Dedifferentiated amniotic fluid mesenchymal stem cell (primary cell): Measurements from ENCODE around the gene PAQR5.
A peak's percentile ranks its signal among the peaks of the same experiment; 100 is the strongest.
"Not testable (repeated sequence)": the region's sequence is repeated elsewhere in the genome, so short reads cannot be mapped to it uniquely, and the experiment has no call there.

ENCODE experiments used
- DNase-seq: peaks from one replicate; pipeline ENCODE4 v3.0.0-alpha.2; 2016; ENCODE audit errors: extremely low spot score

The PAQR5 gene

DNA sequence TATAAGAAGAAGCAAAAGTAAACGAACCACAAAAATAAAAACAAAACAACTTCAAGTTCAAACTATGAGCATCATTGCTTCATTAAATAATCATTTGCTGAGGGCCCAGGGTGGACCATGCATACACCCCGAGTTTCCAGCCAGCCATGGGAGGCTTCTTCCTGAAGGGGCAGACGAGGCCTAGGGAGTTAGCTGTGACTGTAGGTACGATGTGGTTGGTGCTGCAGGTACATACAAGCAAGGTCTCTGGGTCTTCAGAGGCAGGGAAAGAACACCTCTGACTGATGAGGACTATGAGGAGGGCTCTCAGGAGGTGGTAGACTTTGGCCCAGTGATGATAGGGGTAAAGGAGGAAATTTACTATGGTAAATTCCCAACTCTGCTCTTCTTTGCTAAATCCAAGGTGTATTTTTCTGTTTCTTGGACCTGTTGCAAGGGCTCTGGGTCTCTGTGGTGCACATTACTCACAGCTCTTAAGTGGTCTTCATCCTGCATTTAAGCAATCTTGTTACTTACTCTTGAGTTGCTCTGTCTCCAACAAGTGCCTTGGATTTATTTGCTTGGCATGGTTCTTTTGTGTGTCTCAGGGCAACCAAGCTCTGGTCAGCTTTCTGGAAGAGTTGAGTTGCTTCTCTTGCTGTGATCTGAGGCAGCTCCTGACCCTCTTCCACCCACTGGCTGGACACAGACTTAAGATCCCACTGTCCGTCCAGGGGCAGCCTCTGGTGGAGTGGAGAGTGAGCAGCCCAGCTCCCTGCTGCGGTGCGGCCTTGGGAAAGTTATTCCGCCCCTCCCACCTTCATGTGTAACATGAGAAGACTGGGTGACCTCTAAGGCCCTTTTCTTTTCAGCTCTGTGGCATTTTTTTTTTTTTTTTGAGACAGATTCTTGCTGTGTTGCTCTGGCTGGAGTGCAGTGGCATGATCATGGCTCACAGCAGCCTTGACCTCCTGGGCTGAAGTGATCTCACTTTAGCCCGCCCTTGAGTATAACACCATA, 59.4 kb downstream of the PAQR5 start:
- no peak for DNase-seq

DNA sequence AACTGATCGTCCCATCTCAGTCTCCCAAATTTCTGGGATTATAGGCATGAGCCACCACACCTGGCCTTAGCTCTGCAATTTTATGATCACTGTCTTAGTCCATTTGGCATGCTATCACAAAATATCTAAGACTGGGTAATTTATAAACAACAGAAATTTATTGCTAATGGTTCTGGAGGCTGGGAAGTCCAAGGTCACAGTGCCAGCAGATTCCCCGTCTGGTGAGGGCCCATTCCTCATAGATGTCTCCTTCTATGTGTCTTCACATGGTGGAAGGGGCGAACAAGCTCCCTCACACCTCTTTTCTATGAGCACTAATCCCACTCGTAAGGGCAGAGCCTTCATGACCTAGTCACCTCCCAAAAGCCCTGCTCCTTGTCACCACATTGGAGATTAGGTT, 60.1 kb downstream of the PAQR5 start:
- DNase-seq, result no peak

DNA sequence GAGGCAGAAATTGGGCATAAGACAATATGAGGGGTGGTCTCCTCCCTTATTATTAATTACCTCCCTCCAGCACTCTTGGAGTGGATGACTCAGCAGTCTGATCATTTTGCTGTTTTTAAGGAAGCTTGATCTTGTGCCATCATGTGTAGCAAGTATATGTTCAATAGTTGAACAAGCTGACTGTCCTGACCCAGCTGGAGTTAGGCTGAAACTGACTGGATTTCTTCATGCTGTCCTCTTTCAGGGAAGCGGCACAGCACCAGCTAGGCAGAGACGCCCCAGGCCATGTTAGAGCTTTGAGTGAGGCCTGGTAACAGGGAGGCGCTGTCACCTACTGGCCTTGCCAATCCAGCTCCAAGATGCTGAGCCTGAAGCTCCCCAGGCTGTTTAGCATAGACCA, 61.0 kb downstream of the PAQR5 start:
- DNase-seq, result no peak

DNA sequence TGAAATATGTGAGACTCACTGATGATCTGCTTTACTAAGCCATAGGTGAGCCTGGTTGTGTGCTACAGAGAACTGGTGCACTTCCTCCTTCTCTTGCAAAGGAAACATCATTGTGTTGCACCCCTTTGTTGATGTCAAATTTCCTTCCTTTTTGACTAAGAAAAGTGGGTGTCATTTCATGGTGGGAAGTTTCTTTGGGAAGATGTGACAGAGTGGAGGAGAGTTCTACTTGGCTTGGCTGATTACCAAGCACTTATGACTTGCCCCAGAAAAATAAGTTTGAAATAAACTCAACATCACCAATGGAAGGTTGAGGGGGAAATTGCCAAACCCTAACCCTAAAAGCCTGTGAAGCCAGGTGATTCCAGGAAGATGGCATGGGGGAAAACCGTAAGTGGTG, 61.9 kb downstream of the PAQR5 start:
- no peak for DNase-seq

DNA sequence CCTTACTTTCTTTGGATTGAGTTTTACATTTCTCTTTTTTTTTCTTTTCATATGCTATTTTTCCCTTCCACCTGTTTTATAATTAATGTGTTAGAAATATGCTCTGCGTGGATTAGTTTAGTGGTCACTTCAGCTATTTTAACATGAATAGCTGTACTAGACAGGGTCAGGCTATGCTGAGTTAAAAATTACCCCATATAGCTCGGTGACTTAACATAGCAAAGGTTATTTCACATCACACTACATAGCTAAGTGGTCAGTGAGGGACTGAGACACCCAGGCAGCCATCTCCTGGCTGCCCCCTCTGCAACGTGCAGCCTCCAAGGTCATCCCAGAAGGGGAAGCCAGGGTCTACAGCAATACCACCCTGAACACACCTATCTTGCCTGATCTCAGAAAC, 68.5 kb downstream of the PAQR5 start:
- DNase-seq, result no peak

DNA sequence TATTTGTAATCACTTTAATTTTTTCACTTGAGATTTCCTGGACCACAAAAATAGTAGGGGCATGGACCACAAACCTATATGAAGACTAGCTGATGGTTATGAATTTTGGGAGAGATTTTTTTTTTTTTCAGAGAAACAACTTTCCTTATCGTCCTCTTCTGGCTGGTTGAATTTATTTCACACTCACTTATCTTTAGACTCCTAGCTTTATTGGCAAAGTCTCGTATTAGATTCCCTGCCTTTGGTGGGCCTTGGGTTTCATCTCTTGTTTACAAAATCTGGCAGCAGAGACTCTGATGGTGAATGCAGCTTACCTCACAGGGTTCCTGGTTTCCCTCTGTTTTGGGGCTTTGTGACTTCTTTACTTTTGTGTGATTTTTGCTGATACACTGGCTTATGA, 70.9 kb downstream of the PAQR5 start:
- no peak for DNase-seq

DNA sequence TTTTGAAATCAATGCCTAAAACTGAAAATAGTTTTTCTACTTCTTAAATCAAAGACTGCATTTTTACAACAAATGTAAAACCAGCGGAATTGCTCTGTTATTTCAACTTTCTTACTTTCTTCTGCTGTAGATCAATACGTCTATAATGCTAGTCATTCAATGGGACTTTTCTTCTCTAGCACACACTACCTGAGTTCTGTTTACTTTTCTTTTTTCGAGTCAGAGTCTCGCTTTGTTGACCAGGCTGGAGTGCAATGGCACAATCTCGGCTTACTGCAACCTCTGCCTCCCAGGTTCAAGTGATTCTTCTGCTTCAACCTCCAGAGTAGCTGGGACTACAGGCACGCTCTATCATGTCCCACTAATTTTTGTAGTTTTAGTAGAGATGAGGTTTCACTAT, 74.7 kb downstream of the PAQR5 start:
- no peak for DNase-seq

DNA sequence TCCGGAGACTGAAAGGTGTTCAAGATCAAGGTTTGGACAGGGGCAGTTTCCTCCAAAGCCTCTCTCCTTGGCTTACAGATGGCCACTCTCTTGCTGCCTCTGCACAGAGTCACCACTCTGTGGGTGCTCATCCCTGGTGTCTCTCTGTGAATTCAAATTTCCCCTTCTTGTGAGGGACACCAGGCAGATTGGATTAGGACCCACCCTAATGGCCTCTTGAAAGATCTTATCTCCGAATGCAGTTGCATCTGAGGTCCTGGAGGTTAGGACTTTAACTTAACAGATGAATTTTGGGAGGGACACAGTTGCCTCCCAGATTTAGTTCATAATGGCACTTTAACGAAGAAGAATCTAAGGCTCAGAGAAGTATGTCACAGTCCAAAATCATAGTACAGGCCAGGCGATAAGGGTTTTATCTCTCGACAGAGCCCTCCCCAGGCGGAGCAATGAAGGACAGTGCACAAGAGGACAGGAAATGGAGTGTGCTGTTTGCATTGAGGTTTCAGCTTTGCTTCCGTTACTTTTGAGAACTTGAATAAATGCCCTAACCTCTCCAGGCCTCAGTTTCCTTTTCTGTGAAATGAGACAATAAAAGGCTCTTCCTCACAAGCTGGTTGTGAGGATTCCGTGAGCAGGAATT, 76.6 kb downstream of the PAQR5 start:
- no peak for DNase-seq

DNA sequence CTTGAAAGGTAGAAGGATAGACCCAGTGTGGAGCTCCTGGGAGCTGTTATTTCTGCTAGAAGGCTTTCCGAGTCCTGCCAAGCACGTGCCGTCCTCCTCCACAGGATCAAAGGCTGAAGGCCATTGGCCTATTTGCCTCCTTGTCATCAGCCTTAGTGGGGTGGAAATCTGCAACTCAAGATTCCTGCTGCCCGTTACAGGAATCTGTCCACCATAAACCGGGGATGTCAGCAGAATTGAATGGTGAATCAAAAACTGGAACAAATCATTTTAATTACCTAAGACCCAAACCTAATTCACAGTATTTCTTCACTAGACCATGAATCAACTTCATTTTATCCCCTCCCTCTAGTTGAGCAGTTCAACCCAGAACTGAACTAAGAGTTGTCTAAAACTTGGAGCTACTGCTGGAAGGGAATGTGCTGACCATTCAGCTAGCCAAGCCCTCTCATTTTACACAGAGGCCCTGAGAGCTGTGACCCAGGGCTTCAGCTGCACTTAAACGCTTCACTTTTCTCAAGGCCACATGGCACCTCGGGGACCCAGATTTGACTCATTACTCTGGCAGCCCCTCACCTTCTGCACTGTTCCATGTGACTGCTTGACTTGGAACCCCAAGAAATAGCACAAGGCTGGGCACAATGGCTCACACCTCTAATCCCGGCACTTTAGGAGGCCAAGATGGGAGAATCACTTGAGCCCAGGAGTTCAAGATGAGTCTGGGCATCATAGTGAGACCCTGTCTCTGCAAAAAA, 78.7 kb downstream of the PAQR5 start:
- DNase-seq, result no peak

DNA sequence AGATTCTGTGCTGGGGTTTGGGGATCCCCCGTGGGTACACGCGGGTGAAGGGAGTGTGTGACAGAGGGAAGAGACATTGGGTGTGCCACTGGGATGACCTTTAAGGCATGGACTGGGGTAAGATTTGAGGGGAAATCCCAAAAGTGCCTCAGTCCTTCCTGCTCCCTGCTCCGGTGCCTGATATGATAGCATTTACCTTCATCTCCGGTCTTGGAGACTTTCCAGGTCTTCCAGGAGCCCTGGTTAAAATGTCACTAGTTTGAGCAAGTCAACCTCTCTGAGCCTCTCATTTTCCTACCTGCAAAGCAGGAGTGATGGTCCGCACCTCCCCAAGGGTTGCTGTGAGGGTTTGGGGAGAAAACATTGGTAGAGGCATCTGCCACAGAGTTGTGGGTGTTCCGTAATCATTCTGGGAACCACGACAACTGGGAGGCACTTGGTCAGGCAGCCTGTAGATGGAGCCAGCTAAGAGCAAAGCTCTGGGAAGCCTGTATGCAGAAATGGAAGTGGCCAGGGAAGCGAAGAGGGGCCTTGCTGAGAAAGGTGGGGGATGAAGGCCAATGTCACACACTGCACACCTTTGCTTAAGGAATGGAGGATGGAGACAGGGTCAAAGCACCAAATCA, 81.5 kb downstream of the PAQR5 start:
- DNase-seq, result no peak

DNA sequence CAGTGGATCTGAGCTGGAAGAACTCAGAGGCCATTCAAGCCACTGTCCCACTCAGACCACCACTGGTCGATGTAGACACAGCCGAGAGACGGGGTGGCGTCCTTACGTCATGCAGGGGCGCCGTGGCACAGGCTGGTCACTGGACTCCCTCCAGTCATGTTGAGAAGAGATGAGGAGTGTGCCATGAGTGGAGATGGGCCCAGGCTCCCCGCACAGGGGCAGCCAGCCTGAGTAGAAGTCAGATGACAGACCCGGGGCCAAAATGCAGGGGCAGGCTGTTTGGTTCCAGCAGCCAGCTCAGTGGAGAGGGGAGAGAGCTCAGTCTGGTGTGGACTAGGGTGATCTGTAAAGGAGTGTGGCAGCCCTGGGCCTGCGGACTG, 82.0 kb downstream of the PAQR5 start:
- DNase-seq, result no peak

DNA sequence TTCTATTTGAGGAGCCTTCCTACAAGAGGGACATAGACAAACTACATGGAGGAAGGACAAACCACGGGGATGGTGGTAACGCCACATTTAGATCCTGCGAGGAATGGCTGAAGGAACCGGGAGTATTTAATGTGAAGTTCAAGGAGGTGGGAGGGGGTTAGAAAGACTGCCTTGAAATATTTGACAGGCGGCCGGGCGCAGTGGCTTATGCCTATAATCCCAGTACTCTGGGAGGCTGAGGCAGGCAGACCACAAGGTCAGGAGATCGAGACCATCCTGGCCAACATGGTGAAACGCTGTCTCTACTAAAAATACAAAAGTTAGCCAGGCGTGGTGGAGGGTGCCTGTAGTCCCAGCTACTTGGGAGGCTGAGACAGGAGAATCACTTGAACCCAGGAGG, 83.5 kb downstream of the PAQR5 start:
- DNase-seq, result not testable (repeated sequence)

DNA sequence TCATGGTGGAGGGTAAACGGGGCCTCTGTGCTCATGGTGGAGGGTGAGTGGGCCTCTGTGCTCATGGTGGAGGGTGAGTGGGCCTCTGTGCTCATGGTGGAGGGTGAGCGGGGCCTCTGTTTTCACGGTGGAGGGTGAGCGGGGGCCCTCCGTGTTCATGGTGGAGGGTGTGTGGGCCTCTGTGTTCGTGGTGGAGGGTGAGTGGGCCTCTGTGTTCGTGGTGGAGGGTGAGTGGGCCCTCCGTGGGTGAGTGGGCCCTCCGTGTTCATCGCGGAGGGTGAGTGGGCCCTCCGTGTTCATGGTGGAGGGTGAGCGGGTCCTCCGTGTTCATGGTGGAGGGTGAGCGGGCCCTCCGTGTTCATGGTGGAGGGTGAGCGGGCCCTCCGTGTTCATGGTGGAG, 85.4 kb downstream of the PAQR5 start:
- not testable (repeated sequence) for DNase-seq

DNA sequence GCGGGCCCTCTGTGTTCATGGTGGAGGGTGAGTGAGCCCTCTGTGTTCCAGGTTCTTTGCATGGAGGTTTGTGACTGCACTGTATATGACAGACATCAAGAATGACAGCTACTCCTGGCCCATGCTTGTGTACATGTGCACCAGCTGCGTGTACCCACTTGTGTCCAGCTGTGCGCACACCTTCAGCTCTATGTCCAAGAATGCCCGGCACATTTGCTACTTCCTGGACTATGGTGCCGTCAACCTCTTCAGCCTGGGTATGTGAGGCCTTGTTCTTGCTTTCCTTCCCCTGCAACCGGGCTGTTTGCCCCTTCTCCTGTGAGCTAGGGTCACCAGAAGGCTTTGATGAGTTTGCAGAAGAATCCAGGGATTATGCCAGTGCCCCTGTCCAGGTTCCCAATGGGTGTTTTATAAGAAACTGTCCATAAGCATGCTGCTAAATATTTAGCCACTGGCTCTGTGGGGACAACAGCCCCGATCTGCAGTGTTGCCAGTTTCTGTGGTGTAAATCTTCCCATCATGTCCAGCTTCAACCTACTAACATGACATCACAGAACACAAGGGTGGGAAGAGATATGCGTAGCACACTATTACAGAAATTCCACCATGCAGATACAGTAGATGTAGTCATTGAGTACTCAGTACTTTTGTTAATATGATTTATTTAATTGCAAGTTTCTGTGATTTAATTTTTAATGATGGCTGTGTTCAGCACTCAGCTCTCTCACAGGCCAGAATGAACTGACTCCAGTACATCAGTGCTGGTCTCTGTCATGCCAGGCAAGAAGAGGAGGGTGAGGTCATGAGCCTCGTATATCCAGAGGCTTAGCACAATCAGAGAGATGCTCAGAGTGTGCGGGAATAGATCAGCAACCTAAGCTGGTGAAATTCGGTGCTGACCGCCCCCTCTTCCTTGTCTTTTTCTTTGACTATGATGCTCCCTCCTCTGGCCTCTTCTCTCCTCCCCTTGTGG, 86.2 kb downstream of the PAQR5 start:
- DNase-seq, result no peak

DNA sequence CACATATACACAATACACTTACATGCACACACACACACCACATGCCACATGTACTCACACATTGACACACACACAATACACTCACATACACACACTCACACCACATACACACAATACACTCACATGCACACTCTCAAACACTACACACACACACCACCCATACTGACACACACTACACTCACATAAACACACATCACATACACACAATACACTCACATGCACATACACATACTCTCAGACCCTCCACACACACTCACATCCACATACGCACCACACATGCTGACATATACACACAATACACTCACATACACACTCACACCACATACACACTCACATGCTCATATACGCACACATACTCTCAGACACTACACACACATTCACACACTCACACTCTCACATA, 87.1 kb downstream of the PAQR5 start:
- no peak for DNase-seq

DNA sequence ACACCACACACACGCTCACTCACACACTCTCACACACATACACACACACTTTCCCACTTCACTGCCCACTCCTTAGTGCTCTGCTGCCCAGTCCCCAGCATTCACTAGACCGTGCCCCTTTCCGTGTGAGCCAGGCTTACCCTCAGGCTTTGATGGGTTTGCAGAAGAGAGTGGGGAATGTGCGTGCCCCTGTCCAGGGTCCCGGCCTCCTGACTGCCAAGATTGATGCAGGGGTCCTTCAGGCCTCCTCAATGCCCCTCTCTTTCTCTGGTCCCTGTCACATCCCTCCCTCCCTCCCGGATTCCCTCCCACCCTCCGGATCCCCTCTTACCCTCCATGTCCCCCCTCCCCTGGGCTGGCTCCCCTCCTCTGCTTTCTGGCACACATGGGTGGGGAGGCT, 87.6 kb downstream of the PAQR5 start:
- no peak for DNase-seq

DNA sequence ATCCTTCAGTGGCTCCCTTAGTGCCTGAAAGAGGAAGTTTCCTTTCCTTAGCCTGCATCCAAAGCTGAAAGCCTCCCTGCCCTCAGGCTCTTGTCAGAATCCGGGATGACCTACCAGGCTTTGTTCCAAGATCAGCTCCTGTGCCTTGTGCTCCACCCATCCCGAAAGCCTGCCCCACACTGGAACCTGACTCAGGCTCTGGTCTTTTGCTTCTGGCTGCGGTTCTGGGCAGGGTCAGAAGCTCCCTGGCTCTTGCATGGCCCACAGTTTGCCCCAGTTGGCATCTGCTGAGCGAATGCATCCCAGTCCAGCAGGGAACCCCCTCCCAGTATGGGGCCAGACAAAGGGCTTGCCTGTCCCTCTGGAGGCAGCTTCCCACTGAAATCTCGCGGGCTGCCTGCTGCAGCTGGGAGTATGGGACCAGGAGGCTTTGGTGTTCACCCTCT, 89.6 kb downstream of the PAQR5 start:
- peak; percentile 65 for DNase-seq

DNA sequence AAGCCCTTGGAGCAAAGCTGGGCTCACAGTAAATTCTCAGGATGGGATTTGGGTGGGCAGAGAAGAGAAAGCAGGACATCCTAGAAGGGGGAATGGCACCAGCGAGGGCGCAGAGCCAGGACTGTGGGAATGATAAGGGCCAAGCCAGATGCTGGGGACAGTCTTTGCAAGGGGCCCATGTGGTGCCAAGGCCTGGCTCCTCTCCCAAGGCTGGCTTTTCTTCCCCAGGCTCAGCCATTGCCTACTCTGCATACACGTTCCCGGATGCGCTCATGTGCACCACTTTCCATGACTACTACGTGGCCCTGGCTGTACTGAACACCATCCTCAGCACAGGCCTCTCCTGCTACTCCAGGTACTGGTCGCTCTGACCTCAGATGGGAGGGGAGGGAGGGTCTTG, 90.7 kb downstream of the PAQR5 start:
- DNase-seq, result no peak

DNA sequence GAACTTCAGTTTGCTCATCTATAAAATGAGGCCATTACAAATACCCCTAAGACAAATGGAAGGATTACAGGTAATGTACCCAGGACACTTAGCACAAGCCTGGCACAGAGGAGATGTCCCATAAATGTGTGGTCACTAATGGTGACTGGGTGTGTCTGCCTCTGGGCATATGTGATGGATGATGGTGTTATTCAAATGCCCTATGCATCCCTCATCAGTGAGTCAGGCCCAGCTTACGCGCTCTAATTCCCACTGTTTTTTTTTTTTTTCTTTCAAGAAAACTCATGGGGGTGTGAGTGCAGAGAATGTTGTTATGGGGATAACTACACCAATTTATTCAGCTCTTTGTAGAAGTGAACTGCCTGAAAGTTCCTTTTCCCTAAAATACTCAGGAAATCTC, 91.9 kb downstream of the PAQR5 start:
- peak; percentile 27 for DNase-seq

DNA sequence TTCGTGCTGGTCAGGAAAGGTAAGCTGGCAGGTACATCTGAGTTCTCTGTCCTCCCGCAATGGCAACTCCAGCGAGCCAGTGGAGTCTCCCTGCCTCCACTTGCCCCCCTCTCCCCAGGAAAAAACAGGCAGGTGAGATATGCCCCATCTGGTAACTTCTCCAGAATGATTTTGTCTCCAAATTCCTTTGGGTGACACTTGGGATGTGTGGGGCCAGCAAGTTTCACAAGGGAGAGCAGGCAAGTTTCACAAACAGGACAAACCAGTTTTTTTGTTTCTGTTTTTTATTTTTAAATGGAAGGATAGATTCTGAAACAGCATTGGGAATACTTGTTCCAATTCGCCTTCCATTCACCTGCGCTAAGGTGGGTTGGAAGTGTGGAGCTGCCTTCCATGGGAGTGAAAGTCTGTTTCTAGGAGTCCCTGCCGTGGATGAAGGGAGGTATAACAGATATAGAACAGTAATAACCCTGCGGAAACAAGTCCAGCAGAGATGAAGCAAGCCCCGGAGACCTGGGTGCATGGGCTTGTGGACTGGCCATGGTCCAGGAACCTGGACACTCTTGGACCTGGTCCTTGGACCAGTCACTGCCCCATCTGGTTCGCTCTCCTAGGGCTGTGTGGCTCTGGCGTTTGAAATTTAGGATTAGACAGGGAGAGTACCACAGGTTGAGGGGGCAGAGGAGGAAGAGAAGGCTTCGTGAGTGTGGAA, 92.5 kb downstream of the PAQR5 start:
- no peak for DNase-seq
